GM21737 (cell line): ENCODE data around the gene FNBP1.

ENCODE experiments used
- ATAC-seq: cut with Tn5 transposase; IDR thresholded peaks from one replicate; pipeline ENCODE4 v1.9.1; 2021; ENCODE audit warnings: mild to moderate bottlenecking, moderate library complexity; ENCODE audit not compliant: unreplicated experiment

The FNBP1 gene

GRCh38 chr9:130042885-130043653 is at the start of gene FNBP1:
TSS of gene FNBP1 (minus strand) at chr9:130043189. CDS start at chr9:130042975, 214 bp downstream.
- peak; percentile 36 for ATAC-seq

- no peak for ATAC-seq
Measured at GRCh38 chr9:130090915-130091314, 47.9 kb upstream of the FNBP1 start.

- no peak for ATAC-seq
Measured at GRCh38 chr9:130089141-130089540, 46.2 kb upstream of the FNBP1 start.

GRCh38 chr9:130088051-130088450 is 45.1 kb upstream of the FNBP1 start:
- no peak for ATAC-seq

- ATAC-seq: no peak
Measured at GRCh38 chr9:130084337-130084736, 41.3 kb upstream of the FNBP1 start.

- no peak for ATAC-seq
Measured at GRCh38 chr9:130078547-130078946, 35.6 kb upstream of the FNBP1 start.

GRCh38 chr9:130073373-130073772 is 30.4 kb upstream of the FNBP1 start:
- no peak for ATAC-seq

- ATAC-seq: no peak
Measured at GRCh38 chr9:130072515-130073235, 29.7 kb upstream of the FNBP1 start.

- no peak for ATAC-seq
Measured at GRCh38 chr9:130069048-130069447, 26.1 kb upstream of the FNBP1 start.

GRCh38 chr9:130064621-130065020 is 21.6 kb upstream of the FNBP1 start:
- no peak for ATAC-seq

GRCh38 chr9:130062750-130063149 is 19.8 kb upstream of the FNBP1 start:
- ATAC-seq: no peak

GRCh38 chr9:130060296-130060695 is 17.3 kb upstream of the FNBP1 start:
- no peak for ATAC-seq

- ATAC-seq: no peak
Measured at GRCh38 chr9:130058887-130059286, 15.9 kb upstream of the FNBP1 start.

- ATAC-seq: no peak
Measured at GRCh38 chr9:130058154-130058553, 15.2 kb upstream of the FNBP1 start.

- ATAC-seq: no peak
Measured at GRCh38 chr9:130054820-130055219, 11.8 kb upstream of the FNBP1 start.

GRCh38 chr9:130054325-130054786 is 11.4 kb upstream of the FNBP1 start:
- ATAC-seq: no peak

- peak; percentile 76 for ATAC-seq
Measured at GRCh38 chr9:130053504-130054324, 10.7 kb upstream of the FNBP1 start, which contains the start of gene GPR107. TSS of gene GPR107 (plus strand) at chr9:130053906. CDS start at chr9:130053933, 27 bp downstream.

GRCh38 chr9:130053109-130053503 is 10.1 kb upstream of the FNBP1 start:
- ATAC-seq: no peak

- no peak for ATAC-seq
Measured at GRCh38 chr9:130051855-130052254, 8.9 kb upstream of the FNBP1 start.

GRCh38 chr9:130050462-130050861 is 7.5 kb upstream of the FNBP1 start:
- ATAC-seq: no peak
